H1 (cell line): ENCODE data around the gene CDK19. TPM values are rescaled to one million over a fixed set of nuclear protein-coding genes. Genes with fewer than 3 reads are reported as not detected.

Experiments used
- CTCF ChIA-PET: fragments of 300-600 bp; sonication (Branson Sonifier 250); formaldehyde crosslinking; loops from one replicate; lab custom pipeline; 2021; ENCODE audit not compliant: partially characterized antibody; lab: Charles Lee
- POLR2A ChIA-PET: fragments of 300-600 bp; sonication (Branson Sonifier 250); formaldehyde crosslinking; loops from one replicate; lab custom pipeline; 2021; ENCODE audit warnings: inconsistent platforms; ENCODE audit not compliant: partially characterized antibody; lab: Charles Lee
- DNase-seq, 2 experiments: peaks; one replicate each; pipeline versions ENCODE4 v3.0.0 to v3.0.0-alpha.2; 2010 to 2022; ENCODE audit warnings: low spot score in 2 of 2, low read depth in 1 of 2, mixed read lengths in 1 of 2
- FAIRE-seq: peaks from 2 replicates; lab custom pipeline; 2011; peaks lifted over from hg19 to GRCh38; lab: Jason Lieb, UNC
- H2AFZ ChIP-seq: 2 replicates; pipeline ENCODE4 v1.8.1; 2012; ENCODE audit warnings: low read length, inconsistent platforms
- H2AK5ac ChIP-seq: 2 replicates; pipeline ENCODE4 v1.6.1; 2013; ENCODE audit warnings: low read depth, low read length
- H2BK120ac ChIP-seq: replicated peaks from 2 replicates; pipeline ENCODE3; 2013; ENCODE audit warnings: low read depth, low read length, inconsistent platforms
- H2BK12ac ChIP-seq: 2 replicates; pipeline ENCODE4 v1.6.1; 2013; ENCODE audit warnings: low read depth, low read length
- H2BK15ac ChIP-seq: 2 replicates; pipeline ENCODE4 v1.6.1; 2013; ENCODE audit warnings: low read length
- H2BK20ac ChIP-seq: 2 replicates; pipeline ENCODE4 v1.6.1; 2013; ENCODE audit warnings: low read length
- H2BK5ac ChIP-seq: 2 replicates; pipeline ENCODE4 v1.6.1; 2013; ENCODE audit warnings: low read depth, low read length
- H3K14ac ChIP-seq: 2 replicates; pipeline ENCODE4 v1.6.1; 2013; ENCODE audit warnings: inconsistent platforms; ENCODE audit not compliant: insufficient read length
- H3K18ac ChIP-seq: 2 replicates; pipeline ENCODE4 v1.6.1; 2013; ENCODE audit warnings: low read length; ENCODE audit errors: extremely low read depth
- H3K23ac ChIP-seq: 2 replicates; pipeline ENCODE4 v1.6.1; 2013; ENCODE audit warnings: inconsistent platforms; ENCODE audit not compliant: insufficient read length
- H3K23me2 ChIP-seq: 2 replicates; pipeline ENCODE4 v1.6.1; 2013; ENCODE audit warnings: low read depth, low read length
- H3K27ac ChIP-seq: 2 replicates; pipeline ENCODE4 v1.6.1; 2011; ENCODE audit warnings: low read depth, low read length, inconsistent platforms
- H3K27me3 ChIP-seq, 4 experiments: replicated peaks in 1 of 4; 1 replicate in 1 of 4; 2 replicates in 3 of 4; pipeline versions ENCODE4 v1.6.1 to v1.8.1; 2011 to 2013; ENCODE audit warnings: low read length in 3 of 4, mild to moderate bottlenecking in 3 of 4, inconsistent platforms in 2 of 4, mixed read lengths in 2 of 4, moderate library complexity in 1 of 4; ENCODE audit not compliant: control insufficient read depth in 3 of 4, insufficient read depth in 3 of 4; ENCODE audit errors: extremely low read depth in 1 of 4
- H3K36me3 ChIP-seq, 4 experiments: 2 replicates each; pipeline versions ENCODE4 v1.6.1 to v1.8.1; 2011 to 2013; ENCODE audit warnings: mild to moderate bottlenecking in 4 of 4, low read length in 3 of 4, moderate library complexity in 2 of 4, control low read depth in 1 of 4, inconsistent platforms in 1 of 4; ENCODE audit not compliant: insufficient read depth in 4 of 4, control insufficient read depth in 2 of 4
- H3K4ac ChIP-seq: replicated peaks from 2 replicates; pipeline ENCODE3; 2013; ENCODE audit warnings: low read length, low read depth, mixed read lengths, inconsistent platforms; ENCODE audit not compliant: insufficient read length
- H3K4me1 ChIP-seq, 4 experiments: replicated peaks in 1 of 4; 1 replicate in 1 of 4; 2 replicates in 3 of 4; pipeline versions ENCODE4 v1.6.1 to v1.8.1; 2011 to 2013; ENCODE audit warnings: low read length in 3 of 4, inconsistent platforms in 2 of 4, mixed read lengths in 1 of 4; ENCODE audit not compliant: insufficient read depth in 4 of 4, control insufficient read depth in 3 of 4
- H3K4me2 ChIP-seq, 2 experiments: 2 replicates each; pipeline versions ENCODE4 v1.6.1 to v1.8.1; 2011 to 2013; ENCODE audit warnings: low read depth in 2 of 2, low read length in 2 of 2, control low read depth in 1 of 2, inconsistent platforms in 1 of 2, mild to moderate bottlenecking in 1 of 2; ENCODE audit not compliant: insufficient read depth in 1 of 2
- H3K4me3 ChIP-seq, 4 experiments: fragments of 200-600, 300-600 bp in 1 of 4; sonication (generic), shearing (Covaris generic), sonication (Bioruptor Twin) in 1 of 4; 2 replicates each; pipeline versions ENCODE4 v1.5.1 to v1.8.1; 2011 to 2016; ENCODE audit warnings: low read length in 4 of 4, low read depth in 3 of 4, control low read depth in 2 of 4, inconsistent platforms in 2 of 4, mild to moderate bottlenecking in 2 of 4, mixed read lengths in 1 of 4, moderate library complexity in 1 of 4; ENCODE audit not compliant: insufficient read depth in 2 of 4; ENCODE audit errors: extremely low read depth in 1 of 4
- H3K56ac ChIP-seq: replicated peaks from 2 replicates; pipeline ENCODE3; 2013; ENCODE audit warnings: low read depth, mild to moderate bottlenecking, mixed read lengths, low read length, inconsistent platforms; ENCODE audit not compliant: insufficient read length
- H3K79me1 ChIP-seq: 2 replicates; pipeline ENCODE4 v1.6.1; 2013; ENCODE audit warnings: low read depth, low read length, control low read depth
- H3K79me2 ChIP-seq, 2 experiments: 2 replicates each; pipeline versions ENCODE4 v1.6.1 to v1.8.1; 2012 to 2013; ENCODE audit warnings: low read length in 2 of 2, mild to moderate bottlenecking in 2 of 2, inconsistent platforms in 1 of 2; ENCODE audit not compliant: insufficient read depth in 2 of 2, control insufficient read depth in 1 of 2
- H3K9ac ChIP-seq, 4 experiments: replicated peaks in 1 of 4; 1 replicate in 1 of 4; 2 replicates in 3 of 4; pipeline versions ENCODE4 v1.6.1 to v1.8.1; 2011 to 2013; ENCODE audit warnings: low read depth in 3 of 4, low read length in 3 of 4, control low read depth in 2 of 4, mild to moderate bottlenecking in 2 of 4, moderate library complexity in 2 of 4, inconsistent platforms in 1 of 4; ENCODE audit errors: extremely low read depth in 1 of 4
- H3K9me3 ChIP-seq, 2 experiments: 2 replicates each; pipeline versions ENCODE4 v1.6.1 to v1.8.1; 2012 to 2013; ENCODE audit warnings: mild to moderate bottlenecking in 2 of 2, moderate library complexity in 2 of 2, control low read depth in 1 of 2, inconsistent platforms in 1 of 2, low read depth in 1 of 2, low read length in 1 of 2, mixed read lengths in 1 of 2; ENCODE audit not compliant: insufficient read depth in 2 of 2
- H4K20me1 ChIP-seq, 2 experiments: replicated peaks in 1 of 2; 2 replicates each; pipeline versions ENCODE3 to v1.8.1; 2011 to 2013; ENCODE audit warnings: inconsistent platforms in 2 of 2, low read length in 2 of 2, mild to moderate bottlenecking in 1 of 2; ENCODE audit not compliant: insufficient read depth in 2 of 2, control insufficient read depth in 1 of 2
- H4K5ac ChIP-seq: 2 replicates; pipeline ENCODE4 v1.6.1; 2013; ENCODE audit warnings: low read length, low read depth, mixed read lengths, inconsistent platforms; ENCODE audit not compliant: insufficient read length
- H4K8ac ChIP-seq: 2 replicates; pipeline ENCODE4 v1.8.0; 2013; ENCODE audit warnings: mild to moderate bottlenecking, moderate library complexity, low read length, inconsistent platforms; ENCODE audit not compliant: insufficient read depth; ENCODE audit errors: extremely low read depth
- H4K91ac ChIP-seq: replicated peaks from 2 replicates; pipeline ENCODE3; 2013; ENCODE audit warnings: low read length, mixed read lengths, inconsistent platforms; ENCODE audit not compliant: insufficient read length
- BACH1 ChIP-seq: IDR thresholded peaks from 2 replicates; pipeline ENCODE4 v1.6.1; 2012; ENCODE audit warnings: low read length, improper control_type of control experiment
- CHD2 ChIP-seq: IDR thresholded peaks from 2 replicates; pipeline ENCODE4 v1.6.1; 2012; ENCODE audit warnings: low read length, improper control_type of control experiment
- HDAC6 ChIP-seq: IDR thresholded peaks from one replicate; pipeline ENCODE4 v1.7.1; 2012; ENCODE audit warnings: low read depth, mild to moderate bottlenecking, inconsistent platforms, low read length, moderate library complexity
- NRF1 ChIP-seq: IDR thresholded peaks from 2 replicates; pipeline ENCODE4 v1.6.1; 2011; ENCODE audit warnings: mild to moderate bottlenecking, low read depth, low read length, improper control_type of control experiment
- SAP30 ChIP-seq: fragments of 300-600 bp; sonication (generic); IDR thresholded peaks from 2 replicates; pipeline ENCODE4 v1.7.1; 2012; ENCODE audit warnings: low read length, moderate library complexity, mild to moderate bottlenecking, inconsistent platforms; ENCODE audit not compliant: insufficient read depth, insufficient replicate concordance
- YY1 ChIP-seq: IDR thresholded peaks from 2 replicates; pipeline ENCODE4 v1.6.1; 2011; ENCODE audit warnings: low read depth, mild to moderate bottlenecking, low read length
- WGBS, 2 experiments: shearing (Covaris generic) in 1 of 2; methylation state at CpG; one replicate each; pipeline versions ENCODE4 v1.1.6 to v1.1.7; 2013 to 2015; ENCODE audit warnings: low lambda C conversion rate in 2 of 2, mixed read lengths in 2 of 2, inconsistent platforms in 1 of 2, low coverage in 1 of 2, missing lambda C conversion rate in 1 of 2; ENCODE audit not compliant: insufficient replicate concordance in 2 of 2, insufficient coverage in 1 of 2, insufficient read length in 1 of 2; ENCODE audit errors: extremely low coverage in 1 of 2, missing lambda C conversion rate in 1 of 2; 5-methylcytosine and 5-hydroxymethylcytosine counted together
- polyA plus RNA-seq, 7 experiments: library from polyadenylated mRNA; depleted of rRNA in 3 of 7; stranded (reverse) in 5 of 7; unstranded in 2 of 7; fragments of >200 nt in 5 of 7; fragments of 200-250 nt in 2 of 7; gene quantifications; 1 replicate in 5 of 7; 2 replicates in 1 of 7; 4 replicates in 1 of 7; pipeline versions ENCODE4 v1.2.1 to v1.2.3, GENCODE V29; 2011 to 2013; ENCODE audit warnings: missing spikeins in 2 of 7, mixed read lengths in 2 of 7
- total RNA-seq: library from RNA; stranded (reverse); fragmentation: NEBNext Ultra II Directional; extraction: Animal tissue kit (Norgen Biotek cat#: 25700); gene quantifications from 2 replicates; pipeline ENCODE4 v1.2.1, GENCODE V29; 2021

Gene CDK19
- total and polyA plus RNA-seq, 2 of the 8 experiments (the other 6 are each of a cell fraction or from before 2014, with no cell fraction given), result 4.9 to 12.6 TPM

DNA sequence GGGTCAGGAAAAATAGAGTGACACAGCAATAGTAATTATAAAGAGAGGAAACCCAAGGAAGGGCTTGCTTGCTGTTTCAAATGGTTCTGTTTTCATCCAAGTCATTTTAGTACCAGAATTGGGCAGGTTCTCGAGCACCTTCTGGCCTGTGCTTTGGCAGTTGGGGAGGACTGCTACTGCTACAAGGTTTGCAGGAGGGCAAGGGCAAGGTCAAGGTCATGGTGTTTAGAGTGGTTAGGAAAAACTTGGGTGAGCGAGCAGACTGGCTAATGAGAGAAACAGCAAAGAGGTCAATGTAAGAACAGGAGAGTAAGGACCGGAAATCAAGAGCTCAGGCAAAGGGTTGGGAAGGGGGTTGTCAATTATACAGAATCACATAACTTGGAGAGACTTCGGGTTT lies 164.5 kb downstream of the CDK19 start:
- Histone ChIP-seq H3K14ac (no peak overlapping the region), H3K4me3 (no peak overlapping the region), H2BK12ac (peak overlapping the region; percentile 75; the same call in 1 of the 2 replicates), H3K79me1 (no peaks in the 10 kb centered on the region), H3K56ac (no peak overlapping the region), H2AK5ac (no peak overlapping the region), H3K79me2 (no peaks in the 10 kb centered on the region), H3K4ac (no peak overlapping the region), H3K23ac (no peak overlapping the region), H3K9me3 (no peaks in the 10 kb centered on the region), H3K27me3 (no peaks in the 10 kb centered on the region), H2BK120ac (no peak overlapping the region), H4K5ac (no peak overlapping the region), H3K23me2 (no peaks in the 10 kb centered on the region), H4K91ac (no peak overlapping the region), H2AFZ (no peak overlapping the region), H3K4me1 (no peaks in the 10 kb centered on the region; a peak in 3 of 7 replicates), H3K9ac (no peak overlapping the region), H2BK5ac (no peak overlapping the region), H2BK20ac (no peak overlapping the region), H4K8ac (no peak overlapping the region), H3K18ac (no peak overlapping the region), H3K36me3 (no peaks in the 10 kb centered on the region; a peak in 1 of 8 replicates), H3K27ac (no peak overlapping the region), H3K4me2 (no peak overlapping the region), H4K20me1 (no peaks in the 10 kb centered on the region), H2BK15ac (no peak overlapping the region)
- POLR2A ChIA-PET, result no interaction called here
- DNase-seq (no peak), FAIRE-seq (no peak)
- CTCF ChIA-PET, result no interaction called here
- WGBS, 2 experiments, result 80% methylated on average over 4 of the region's 4 CpGs; no CpG with 5 or more reads in 1 of the 2 experiments
- TF ChIP-seq SAP30 (no peak), CHD2 (no peak), BACH1 (no peak), NRF1 (no peak), HDAC6 (no peak), YY1 (no peak)
